Fibroblast of lung (primary cell): ENCODE data around the gene GABBR2.

Experiments used
- EZH2 ChIP-seq: IDR thresholded peaks from 2 replicates; pipeline ENCODE4 v1.5.1; 2012; ENCODE audit warnings: low read length, control low read depth, mild to moderate bottlenecking; ENCODE audit errors: missing control alignments
- TF ChIP-seq, protein P1 (sequence below), 2 donors: IDR thresholded peaks in 1 of 2; conservative IDR thresholded peaks in 1 of 2; 1 replicate in 1 of 2; 2 replicates in 1 of 2; pipeline ENCODE4 v1.5.1; 2011 to 2012; ENCODE audit warnings: low read length in 2 of 2, control low read depth in 1 of 2, inconsistent platforms in 1 of 2, low read depth in 1 of 2, mild to moderate bottlenecking in 1 of 2

DNA sequence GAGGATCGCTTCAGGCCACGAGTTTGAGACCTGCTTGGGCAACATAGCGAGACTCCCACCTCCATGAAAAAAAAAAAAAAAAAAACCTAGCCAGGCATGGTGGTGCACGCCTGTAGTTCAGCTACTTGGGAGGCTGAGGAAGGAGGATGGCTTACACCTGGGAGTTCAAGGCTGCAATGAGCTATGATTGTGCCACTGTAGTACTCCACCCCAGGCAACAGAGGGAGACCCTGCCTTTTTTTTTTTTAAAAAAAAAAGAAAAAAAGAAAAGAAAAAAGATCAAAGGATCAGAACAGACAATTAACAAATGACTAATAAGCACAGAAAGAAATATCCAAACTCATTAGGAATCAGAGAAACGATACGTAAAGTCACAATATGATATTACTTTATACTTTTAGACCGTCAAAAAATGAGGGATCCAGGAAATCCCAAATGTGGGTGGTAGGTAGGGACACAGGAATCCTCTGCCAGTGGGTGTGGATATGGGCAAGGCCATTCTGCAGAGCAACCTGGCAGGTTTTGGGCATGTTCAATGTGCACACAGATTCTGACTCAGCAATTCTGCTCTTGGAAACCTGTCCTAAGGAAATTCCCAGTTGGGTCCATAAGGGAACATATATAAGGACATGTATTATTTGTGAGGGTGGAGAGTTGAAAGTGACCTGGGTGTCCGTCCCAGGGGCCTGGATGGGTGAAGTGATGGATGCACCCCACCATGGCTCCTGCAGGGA, 308.6 kb downstream of the GABBR2 start:
- TF ChIP-seq, protein P1, sequence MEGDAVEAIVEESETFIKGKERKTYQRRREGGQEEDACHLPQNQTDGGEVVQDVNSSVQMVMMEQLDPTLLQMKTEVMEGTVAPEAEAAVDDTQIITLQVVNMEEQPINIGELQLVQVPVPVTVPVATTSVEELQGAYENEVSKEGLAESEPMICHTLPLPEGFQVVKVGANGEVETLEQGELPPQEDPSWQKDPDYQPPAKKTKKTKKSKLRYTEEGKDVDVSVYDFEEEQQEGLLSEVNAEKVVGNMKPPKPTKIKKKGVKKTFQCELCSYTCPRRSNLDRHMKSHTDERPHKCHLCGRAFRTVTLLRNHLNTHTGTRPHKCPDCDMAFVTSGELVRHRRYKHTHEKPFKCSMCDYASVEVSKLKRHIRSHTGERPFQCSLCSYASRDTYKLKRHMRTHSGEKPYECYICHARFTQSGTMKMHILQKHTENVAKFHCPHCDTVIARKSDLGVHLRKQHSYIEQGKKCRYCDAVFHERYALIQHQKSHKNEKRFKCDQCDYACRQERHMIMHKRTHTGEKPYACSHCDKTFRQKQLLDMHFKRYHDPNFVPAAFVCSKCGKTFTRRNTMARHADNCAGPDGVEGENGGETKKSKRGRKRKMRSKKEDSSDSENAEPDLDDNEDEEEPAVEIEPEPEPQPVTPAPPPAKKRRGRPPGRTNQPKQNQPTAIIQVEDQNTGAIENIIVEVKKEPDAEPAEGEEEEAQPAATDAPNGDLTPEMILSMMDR (conservative IDR thresholded peaks at IDR 0.05 in 1 of 2, IDR thresholded peaks at IDR 0.05 in 1 of 2; ENCODE audit: low read depth in 1 of 2, low read length in 2 of 2) = peak in 1 of 2 donors; percentile 11
- no peak for TF ChIP-seq EZH2
